PFSK-1 (cell line): ENCODE data around the gene GH2.

ENCODE experiments used
- FOXP2 ChIP-seq: optimal IDR thresholded peaks from 2 replicates; pipeline ENCODE3; 2011; ENCODE audit warnings: borderline replicate concordance, control low read depth, inconsistent platforms; ENCODE audit not compliant: insufficient read depth; ENCODE audit errors: extremely low read length, extremely low read depth
- POLR2AphosphoS5 ChIP-seq: IDR thresholded peaks from 2 replicates; pipeline ENCODE4 v1.6.1; 2012; ENCODE audit warnings: low read depth, mild to moderate bottlenecking, control low read depth, low read length, moderate library complexity
- TAF1 ChIP-seq: IDR thresholded peaks from 2 replicates; pipeline ENCODE4 v1.6.1; 2012; ENCODE audit warnings: low read length, control low read depth, borderline replicate concordance; ENCODE audit not compliant: insufficient read depth
- TF ChIP-seq, protein P1 (sequence below), 2 experiments: IDR thresholded peaks; 2 replicates each; pipeline versions ENCODE4 v1.6.1 to v1.8.0; 2011 to 2012; ENCODE audit warnings: low read depth in 2 of 2, low read length in 2 of 2, control low read depth in 1 of 2, inconsistent platforms in 1 of 2, mild to moderate bottlenecking in 1 of 2, moderate library complexity in 1 of 2; ENCODE audit not compliant: insufficient read depth in 1 of 2

DNA sequence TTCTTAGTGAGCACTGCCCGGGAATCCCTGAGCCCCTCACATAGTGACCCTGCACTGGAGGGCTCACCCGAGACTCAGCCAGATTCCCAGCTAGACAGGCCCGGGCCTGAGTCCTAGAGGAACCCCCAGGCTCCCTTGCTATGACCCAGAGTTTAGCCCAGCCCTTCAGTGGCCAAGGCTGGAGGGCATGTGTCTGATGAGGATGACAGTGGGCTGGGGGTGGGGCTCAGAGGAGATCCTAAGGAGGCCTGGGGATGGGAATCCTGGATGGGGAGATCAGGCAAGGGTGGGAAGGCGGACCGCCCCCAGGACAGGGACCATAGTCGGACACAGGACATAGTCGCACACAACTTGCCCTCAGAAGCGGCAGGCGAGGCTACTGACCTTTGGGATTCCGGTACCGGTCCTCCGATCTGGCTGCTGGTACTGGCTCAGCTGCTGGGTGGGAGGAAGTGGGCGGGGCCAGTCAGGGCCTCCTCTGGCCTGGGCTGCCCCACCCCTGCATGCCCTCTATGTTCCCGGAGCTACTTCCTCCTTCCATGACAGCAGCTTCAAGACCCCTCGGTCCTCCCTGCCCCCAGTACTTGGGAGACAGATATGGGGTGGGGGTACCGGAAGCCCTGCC lies 49.3 kb upstream of the GH2 start:
- TF ChIP-seq, protein P1, sequence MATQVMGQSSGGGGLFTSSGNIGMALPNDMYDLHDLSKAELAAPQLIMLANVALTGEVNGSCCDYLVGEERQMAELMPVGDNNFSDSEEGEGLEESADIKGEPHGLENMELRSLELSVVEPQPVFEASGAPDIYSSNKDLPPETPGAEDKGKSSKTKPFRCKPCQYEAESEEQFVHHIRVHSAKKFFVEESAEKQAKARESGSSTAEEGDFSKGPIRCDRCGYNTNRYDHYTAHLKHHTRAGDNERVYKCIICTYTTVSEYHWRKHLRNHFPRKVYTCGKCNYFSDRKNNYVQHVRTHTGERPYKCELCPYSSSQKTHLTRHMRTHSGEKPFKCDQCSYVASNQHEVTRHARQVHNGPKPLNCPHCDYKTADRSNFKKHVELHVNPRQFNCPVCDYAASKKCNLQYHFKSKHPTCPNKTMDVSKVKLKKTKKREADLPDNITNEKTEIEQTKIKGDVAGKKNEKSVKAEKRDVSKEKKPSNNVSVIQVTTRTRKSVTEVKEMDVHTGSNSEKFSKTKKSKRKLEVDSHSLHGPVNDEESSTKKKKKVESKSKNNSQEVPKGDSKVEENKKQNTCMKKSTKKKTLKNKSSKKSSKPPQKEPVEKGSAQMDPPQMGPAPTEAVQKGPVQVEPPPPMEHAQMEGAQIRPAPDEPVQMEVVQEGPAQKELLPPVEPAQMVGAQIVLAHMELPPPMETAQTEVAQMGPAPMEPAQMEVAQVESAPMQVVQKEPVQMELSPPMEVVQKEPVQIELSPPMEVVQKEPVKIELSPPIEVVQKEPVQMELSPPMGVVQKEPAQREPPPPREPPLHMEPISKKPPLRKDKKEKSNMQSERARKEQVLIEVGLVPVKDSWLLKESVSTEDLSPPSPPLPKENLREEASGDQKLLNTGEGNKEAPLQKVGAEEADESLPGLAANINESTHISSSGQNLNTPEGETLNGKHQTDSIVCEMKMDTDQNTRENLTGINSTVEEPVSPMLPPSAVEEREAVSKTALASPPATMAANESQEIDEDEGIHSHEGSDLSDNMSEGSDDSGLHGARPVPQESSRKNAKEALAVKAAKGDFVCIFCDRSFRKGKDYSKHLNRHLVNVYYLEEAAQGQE (IDR thresholded peaks at IDR 0.05; ENCODE audit: insufficient read depth in 1 of 2, low read depth in 2 of 2, low read length in 2 of 2) = no peak
- TF ChIP-seq POLR2AphosphoS5 (no peak), TAF1 (no peak), FOXP2 (no peak)
